Tongue (tissue), 2 donors: ENCODE results near the gene GFI1B. TPM values are rescaled to one million over a fixed set of nuclear protein-coding genes. Genes with fewer than 3 reads are reported as not detected.
"Not testable (repeated sequence)": the region's sequence is repeated elsewhere in the genome, so short reads cannot be mapped to it uniquely, and the experiment has no call there.

Experiments
- DNase-seq: peaks from one replicate; pipeline ENCODE4 v3.0.0-alpha.2; 2015
- total RNA-seq: library from RNA; depleted of rRNA; stranded (reverse); fragments of >200 nt; gene quantifications from one replicate; pipeline ENCODE4 v1.2.3, GENCODE V29; 2014

Gene GFI1B
- total RNA-seq, 1 donor from 2014 or later, result 0.51 TPM

GRCh38 chr9:132969783-132970182 is 8.7 kb upstream of the GFI1B start:
- no peak for DNase-seq

- DNase-seq, result no peak
Measured at GRCh38 chr9:132970324-132971062, 8.0 kb upstream of the GFI1B start.

DNA sequence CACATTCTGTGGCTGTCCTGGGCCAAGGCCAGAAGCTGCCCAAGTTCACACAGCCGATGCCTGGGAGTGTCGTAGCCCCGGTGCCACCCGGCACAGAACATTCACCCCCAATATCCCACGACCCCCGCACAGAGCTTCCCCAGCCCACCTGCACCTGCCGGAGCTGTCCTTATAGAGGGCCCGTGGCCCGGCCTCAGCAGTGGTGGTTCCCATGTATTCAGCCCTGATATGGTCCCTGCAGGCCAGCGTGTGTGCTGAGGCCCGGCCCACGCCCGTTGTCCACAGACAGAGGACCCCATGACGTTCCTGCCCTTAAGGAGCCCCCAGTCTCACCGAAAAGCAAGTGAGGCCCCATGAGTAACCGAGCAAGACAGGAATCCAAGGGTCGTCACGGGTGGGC is 5.3 kb upstream of the GFI1B start:
- no peak for DNase-seq

DNA sequence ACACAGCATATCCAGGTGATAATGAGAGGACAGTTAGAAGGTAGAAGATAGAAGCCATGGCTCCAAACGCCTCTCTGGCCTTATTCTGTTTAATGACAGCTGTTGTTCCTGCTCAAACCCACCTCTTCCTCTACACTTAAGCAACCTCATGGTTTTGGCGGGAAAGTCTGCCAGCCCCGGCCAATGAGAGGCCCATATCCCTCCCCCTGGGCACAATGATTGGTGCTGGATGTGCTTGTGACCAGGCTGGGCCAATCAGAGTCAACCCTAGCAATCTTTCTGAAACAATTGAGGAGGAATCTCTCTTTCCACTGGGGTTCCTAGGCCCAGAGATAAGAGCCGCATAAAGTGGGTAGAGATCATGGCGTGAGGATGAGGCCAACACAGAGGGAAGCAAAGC is 4.8 kb upstream of the GFI1B start:
- no peak for DNase-seq

- no peak for DNase-seq
Measured at GRCh38 chr9:132975961-132976360, 2.5 kb upstream of the GFI1B start.

DNA sequence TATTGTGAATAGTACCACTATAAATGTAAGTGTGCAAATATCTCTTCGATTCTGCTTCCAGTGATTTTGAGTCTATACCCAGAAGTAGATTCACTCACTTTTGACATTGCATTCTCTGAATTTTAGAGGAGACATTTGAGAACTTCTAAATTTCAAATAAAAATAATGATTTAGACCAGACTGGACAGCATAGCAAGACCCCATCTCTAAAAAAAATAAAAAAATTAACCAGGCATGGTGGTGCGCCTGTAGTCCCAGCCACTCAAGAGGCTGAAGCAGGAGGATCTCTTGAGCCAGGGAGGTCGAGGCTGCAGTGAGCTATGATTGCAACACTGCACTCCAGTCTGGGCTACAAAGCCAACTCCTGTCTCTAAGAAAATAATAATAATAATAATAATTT is 1.9 kb upstream of the GFI1B start:
- no peak for DNase-seq

DNA sequence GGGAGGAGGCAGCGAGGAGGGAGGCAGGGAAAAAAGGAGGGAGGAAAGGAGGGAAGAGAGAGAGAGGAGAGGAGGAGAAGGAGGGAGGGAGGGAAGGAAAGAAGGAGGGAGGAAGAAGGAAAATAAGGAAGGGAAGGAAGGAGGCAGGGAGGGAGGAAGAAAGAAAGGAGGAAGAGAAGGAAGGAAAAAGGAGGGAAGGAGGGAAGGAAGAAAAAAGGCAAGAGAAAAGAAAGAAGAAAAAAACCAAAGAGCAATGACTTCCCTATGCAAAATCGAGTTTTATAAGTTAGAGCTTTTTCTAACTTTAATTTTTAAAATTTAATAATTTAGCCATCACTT is 413 bp upstream of the GFI1B start:
- no peak for DNase-seq

DNA sequence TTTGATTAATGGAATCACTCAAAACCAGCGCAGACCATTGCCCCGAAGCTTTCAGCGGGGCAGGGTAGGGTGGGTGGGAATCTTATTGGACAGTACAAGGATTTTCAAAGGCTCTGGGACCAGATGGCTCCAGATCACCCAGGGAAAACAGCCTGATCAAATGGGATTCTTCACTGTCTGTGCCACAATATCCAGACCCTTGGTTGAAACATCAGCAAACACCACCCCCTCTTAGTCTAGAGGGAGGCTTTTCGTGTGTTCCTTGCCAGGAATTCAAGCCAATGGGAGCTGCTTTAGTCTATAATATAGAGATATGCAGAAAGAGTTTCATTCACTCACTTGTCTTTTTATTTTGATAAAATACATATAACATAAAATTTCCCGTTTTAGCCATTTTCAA is 1.7 kb downstream of the GFI1B start:
- no peak for DNase-seq

GRCh38 chr9:132982458-132982857 is 4.0 kb downstream of the GFI1B start:
- DNase-seq, result no peak

DNA sequence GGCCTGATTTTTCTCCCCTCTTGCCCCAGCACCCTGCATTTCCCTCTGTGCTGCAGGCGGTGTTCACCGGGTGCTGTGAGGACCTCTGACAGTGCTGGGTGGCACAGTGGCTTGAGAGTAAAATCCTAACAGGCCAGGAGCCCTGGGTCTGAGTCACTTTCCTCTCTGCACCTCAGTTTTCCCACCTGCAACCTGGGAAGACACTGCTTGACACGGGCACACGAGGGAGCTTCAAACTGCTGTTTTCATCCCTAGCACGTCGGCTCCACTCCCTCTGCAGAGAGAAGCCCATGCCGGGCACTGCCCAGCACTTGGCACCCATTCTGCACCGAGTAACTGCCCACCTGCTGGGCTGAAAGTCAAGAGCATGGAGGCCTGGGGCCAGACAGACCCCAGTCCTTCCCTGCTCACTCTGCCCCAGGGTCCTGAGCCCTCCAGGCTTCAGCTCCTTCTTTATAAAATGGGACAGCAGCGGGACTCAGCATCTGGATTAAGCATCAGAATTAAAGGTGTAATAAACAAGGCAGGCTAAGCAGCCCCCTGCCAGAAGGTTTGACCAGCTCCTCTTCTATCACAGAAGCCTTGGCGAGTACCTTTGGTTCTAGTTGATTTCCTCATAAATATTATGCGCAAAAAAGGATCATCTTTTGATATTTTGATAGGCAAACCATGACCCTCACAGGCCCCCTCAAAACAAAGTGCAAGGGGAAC is 5.2 kb downstream of the GFI1B start:
- no peak for DNase-seq

- no peak for DNase-seq
Measured at GRCh38 chr9:132984202-132985070, 5.9 kb downstream of the GFI1B start.

- DNase-seq, result no peak
Measured at GRCh38 chr9:132985071-132985350, 6.5 kb downstream of the GFI1B start.

GRCh38 chr9:132985489-132985888 is 7.0 kb downstream of the GFI1B start:
- DNase-seq, result no peak

- no peak for DNase-seq
Measured at GRCh38 chr9:132986114-132986513, 7.6 kb downstream of the GFI1B start.

DNA sequence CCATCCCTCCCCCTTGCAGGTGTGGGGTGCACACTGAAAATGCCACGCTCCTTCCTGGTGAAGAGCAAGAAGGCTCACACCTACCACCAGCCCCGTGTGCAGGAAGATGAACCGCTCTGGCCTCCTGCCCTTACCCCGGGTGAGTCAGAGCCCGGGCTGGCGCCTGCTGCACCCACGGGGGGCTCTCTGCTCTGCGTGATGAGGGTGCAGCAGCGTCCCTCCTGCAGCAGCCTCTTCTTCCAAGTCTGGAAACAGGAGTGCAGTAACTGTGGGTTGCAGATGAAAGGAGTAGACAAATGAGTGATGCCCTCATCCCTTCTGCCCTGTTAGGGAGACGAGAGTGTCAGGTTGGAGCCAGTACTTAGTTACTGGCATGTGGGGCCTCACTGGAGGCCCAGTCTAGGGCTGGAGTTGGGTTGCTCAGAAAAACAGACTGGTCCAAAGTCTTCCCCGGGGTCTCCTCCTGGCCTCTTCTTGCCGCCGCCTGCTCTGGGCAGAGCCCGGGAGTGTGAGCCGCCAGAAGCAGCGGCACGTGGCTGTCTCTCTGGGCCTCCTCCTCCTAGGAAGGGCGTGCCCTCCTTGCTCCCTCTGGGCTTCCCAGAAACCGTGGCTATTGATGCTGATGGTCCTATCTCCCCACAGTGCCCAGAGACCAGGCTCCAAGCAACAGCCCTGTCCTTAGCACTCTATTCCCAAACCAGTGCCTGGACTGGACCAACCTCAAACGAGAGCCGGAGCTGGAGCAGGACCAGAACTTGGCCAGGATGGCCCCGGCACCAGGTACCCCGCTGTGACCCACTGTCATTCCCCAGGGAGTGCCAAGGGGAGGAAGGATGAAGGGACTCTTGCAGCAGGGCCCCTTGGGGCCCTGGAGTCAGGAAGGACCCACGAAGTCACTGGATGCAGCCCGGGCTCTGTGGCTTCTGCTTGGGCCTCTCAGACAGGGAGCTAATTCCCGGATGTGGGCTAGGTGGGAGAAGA is 8.4 kb downstream of the GFI1B start:
- DNase-seq, result no peak

DNA sequence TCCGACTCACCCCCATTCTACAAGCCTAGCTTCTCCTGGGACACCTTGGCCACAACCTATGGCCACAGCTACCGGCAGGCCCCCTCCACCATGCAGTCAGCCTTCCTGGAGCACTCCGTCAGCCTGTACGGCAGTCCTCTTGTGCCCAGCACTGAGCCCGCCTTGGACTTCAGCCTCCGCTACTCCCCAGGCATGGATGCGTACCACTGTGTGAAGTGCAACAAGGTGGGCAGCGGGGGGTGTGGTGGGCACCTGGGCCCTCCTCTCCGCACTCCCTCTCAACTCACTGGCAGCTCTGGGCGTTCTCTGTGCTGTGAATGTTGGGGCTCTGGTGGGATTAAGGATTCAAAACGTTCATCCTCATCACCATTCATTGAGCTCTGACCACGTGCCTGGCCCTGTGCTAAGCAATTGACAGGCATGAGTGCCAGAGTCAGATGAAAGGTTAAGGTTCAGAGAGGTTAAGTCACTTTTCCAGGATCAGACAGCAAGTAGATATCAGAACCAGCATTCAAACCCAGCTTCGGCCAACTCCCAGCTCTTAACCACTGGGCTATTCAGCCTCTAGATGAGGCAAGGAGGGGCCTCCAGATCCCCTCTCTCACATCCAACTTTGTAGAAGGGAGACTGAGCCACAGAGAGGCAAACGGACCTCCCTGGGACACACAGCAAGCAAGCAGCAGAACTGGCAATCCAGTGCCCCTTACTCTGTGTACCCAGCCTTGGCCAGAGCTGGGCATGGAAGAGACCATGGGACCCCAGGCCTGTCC is 9.9 kb downstream of the GFI1B start:
- no peak for DNase-seq

- DNase-seq, result no peak
Measured at GRCh38 chr9:132989014-132989310, 10.5 kb downstream of the GFI1B start.

- no peak for DNase-seq
Measured at GRCh38 chr9:132989414-132989996, 11.0 kb downstream of the GFI1B start.

DNA sequence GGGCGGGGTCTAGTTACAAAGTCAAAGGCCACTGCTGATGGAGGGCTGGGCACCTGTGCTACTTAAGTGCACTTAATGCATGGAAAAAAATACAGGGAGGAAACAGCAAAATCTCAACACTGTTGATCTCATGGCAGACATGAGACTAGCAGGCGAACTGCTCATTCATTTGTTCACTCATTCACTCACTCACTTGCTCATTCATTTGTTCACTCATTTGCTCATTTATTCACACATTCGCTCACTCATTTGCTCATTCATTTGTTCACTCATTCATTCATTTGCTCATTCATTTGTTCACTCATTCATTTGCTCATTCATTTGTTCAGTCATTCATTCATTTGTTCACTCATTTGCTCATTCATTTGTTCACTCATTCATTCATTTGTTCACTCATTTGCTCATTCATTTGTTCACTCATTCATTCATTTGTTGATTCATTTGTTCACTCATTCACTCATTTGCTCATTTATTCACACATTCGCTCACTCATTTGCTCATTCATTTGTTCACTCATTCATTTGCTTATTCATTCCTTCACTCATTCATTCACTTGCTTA is 11.6 kb downstream of the GFI1B start:
- not testable (repeated sequence) for DNase-seq

DNA sequence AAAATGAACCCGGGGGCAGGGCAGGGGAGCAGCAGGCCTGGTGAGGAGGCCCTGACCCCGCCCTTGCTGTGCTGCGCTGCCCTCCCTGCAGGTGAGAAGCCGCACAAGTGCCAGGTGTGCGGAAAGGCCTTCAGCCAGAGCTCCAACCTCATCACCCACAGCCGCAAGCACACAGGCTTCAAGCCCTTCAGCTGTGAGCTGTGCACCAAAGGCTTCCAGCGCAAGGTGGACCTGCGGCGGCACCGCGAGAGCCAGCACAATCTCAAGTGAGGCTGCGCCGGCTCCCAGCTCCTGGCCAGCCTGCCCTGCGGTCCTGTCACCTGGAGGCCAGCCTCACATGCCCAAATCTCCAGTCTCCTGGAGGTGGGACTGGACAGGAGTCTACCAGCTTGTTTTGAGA is 12.3 kb downstream of the GFI1B start:
- DNase-seq, result no peak
